H1 (cell line): ENCODE measurements around the gene CCDC174. TPM values are rescaled to one million over a fixed set of nuclear protein-coding genes. Genes with fewer than 3 reads are reported as not detected.

Experiments used
- BACH1 ChIP-seq: IDR thresholded peaks from 2 replicates; pipeline ENCODE4 v1.6.1; 2012; ENCODE audit warnings: low read length, improper control_type of control experiment
- EGR1 ChIP-seq: IDR thresholded peaks from 2 replicates; pipeline ENCODE4 v1.6.1; 2011; ENCODE audit warnings: low read depth, low read length, borderline replicate concordance
- POLR2AphosphoS5 ChIP-seq: IDR thresholded peaks from 2 replicates; pipeline ENCODE4 v1.6.1; 2011; ENCODE audit warnings: low read depth, low read length
- polyA plus RNA-seq, 7 experiments: library from polyadenylated mRNA; depleted of rRNA in 3 of 7; stranded (reverse) in 5 of 7; unstranded in 2 of 7; fragments of >200 nt in 5 of 7; fragments of 200-250 nt in 2 of 7; gene quantifications; 1 replicate in 5 of 7; 2 replicates in 1 of 7; 4 replicates in 1 of 7; pipeline versions ENCODE4 v1.2.1 to v1.2.3, GENCODE V29; 2011 to 2013; ENCODE audit warnings: missing spikeins in 2 of 7, mixed read lengths in 2 of 7
- total RNA-seq: library from RNA; stranded (reverse); fragmentation: NEBNext Ultra II Directional; extraction: Animal tissue kit (Norgen Biotek cat#: 25700); gene quantifications from 2 replicates; pipeline ENCODE4 v1.2.1, GENCODE V29; 2021

CCDC174 gene
- total and polyA plus RNA-seq, 2 of the 8 experiments (the other 6 are each of a cell fraction or from before 2014, with no cell fraction given): 3.5 to 11.9 TPM

GRCh38 chr3:14721126-14721864, 69.7 kb downstream of the CCDC174 start (continued):
- TF ChIP-seq BACH1 (no peak), POLR2AphosphoS5 (no peak), EGR1 (no peak)
- TF ChIP-seq, all 59 proteins: peak for 0

Other genes starting within 250 kb of the CCDC174 start
- 140 and 144 TPM in 2 replicates for gene SLC6A6, start 249.2 kb upstream of the CCDC174 start, total RNA-seq
- 66.2 and 77.8 TPM in 2 replicates for gene SLC6A6, start 249.2 kb upstream of the CCDC174 start, polyA plus RNA-seq (2011; rRNA removed)
- gene GRIP2, start 111.4 kb upstream of the CCDC174 start, total RNA-seq: 6.4 and 6.9 TPM in 2 replicates
- gene GRIP2, start 111.4 kb upstream of the CCDC174 start, polyA plus RNA-seq (2011; rRNA removed): 2.5 and 3.5 TPM in 2 replicates
- gene C3orf20, start 23.4 kb downstream of the CCDC174 start, total RNA-seq: not detected in 2 replicates
- gene C3orf20, start 23.4 kb downstream of the CCDC174 start, polyA plus RNA-seq (2011; rRNA removed): not detected in 2 replicates
- 14.3 and 15.3 TPM in 2 replicates for gene FGD5, start 167.2 kb downstream of the CCDC174 start, total RNA-seq
- gene FGD5, start 167.2 kb downstream of the CCDC174 start, polyA plus RNA-seq (2011; rRNA removed): 4.7 and 6.0 TPM in 2 replicates